Suprapubic skin (tissue), 4 donors: ENCODE results near the gene CHRDL2.

Source experiments
- CTCF ChIP-seq, 2 donors: fragments of 200-600 bp in 1 of 2; fragments of 450-650 bp in 1 of 2; sonication (generic) in 1 of 2; IDR thresholded peaks; one replicate each; pipeline ENCODE4 v1.5.1; 2016 to 2019; ENCODE audit warnings: antibody characterized with exemption in 2 of 2, mild to moderate bottlenecking in 1 of 2, moderate library complexity in 1 of 2
- EP300 ChIP-seq: sonication (generic); formaldehyde crosslinking; IDR thresholded peaks from one replicate; pipeline ENCODE4 v1.6.1; 2017; ENCODE audit warnings: antibody characterized with exemption
- POLR2A ChIP-seq, 2 donors: fragments of 450-650 bp; IDR thresholded peaks; one replicate each; pipeline ENCODE4 v1.6.1; 2017; ENCODE audit warnings: antibody characterized with exemption in 2 of 2, mild to moderate bottlenecking in 2 of 2, moderate library complexity in 2 of 2
- POLR2AphosphoS5 ChIP-seq, 3 donors: sonication (generic); formaldehyde crosslinking; IDR thresholded peaks; one replicate each; pipeline ENCODE4 v1.6.1; 2017; ENCODE audit warnings: antibody characterized with exemption in 3 of 3

DNA sequence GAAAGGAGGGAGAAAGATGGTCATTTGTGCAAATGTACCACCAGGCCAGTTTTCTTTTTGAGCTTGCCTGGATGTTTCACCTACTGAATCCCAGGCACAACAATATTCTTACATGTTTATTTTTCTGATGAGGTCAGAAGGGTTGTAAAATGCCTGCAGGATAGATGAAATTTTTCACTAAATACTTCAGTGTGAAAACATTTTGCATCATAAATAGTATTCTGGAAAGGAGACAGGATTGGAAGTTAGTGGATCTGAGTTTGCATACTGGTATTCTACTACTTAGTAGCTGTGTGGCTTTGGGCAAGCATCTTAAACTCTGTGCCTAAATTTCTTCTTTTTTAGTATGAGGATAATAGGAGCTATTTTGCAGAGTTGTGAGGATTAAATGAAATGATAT, 42.2 kb upstream of the CHRDL2 start:
- TF ChIP-seq POLR2A (IDR thresholded peaks at IDR 0.05) (no peak), CTCF (IDR thresholded peaks at IDR 0.05) (no peak), EP300 (no peak), POLR2AphosphoS5 (IDR thresholded peaks at IDR 0.05) (no peak)
